Stimulated activated naive CD8-positive, alpha-beta T cell treated with anti-CD3 and anti-CD28 coated beads, Interleukin-15, Interleukin-2, amounts not matched to agents 100 ng/mL and 50 ng/mL, for 24 hours (primary cell): ENCODE data around the gene MYCBPAP.

Experiments used
- H3K27ac Mint-ChIP-seq: one replicate; pipeline ENCODE4 v1.8.0; 2021; ENCODE audit warnings: mild to moderate bottlenecking, mixed read lengths
- H3K27me3 Mint-ChIP-seq: one replicate; pipeline ENCODE4 v1.8.0; 2021; ENCODE audit warnings: mixed read lengths
- H3K36me3 Mint-ChIP-seq: one replicate; pipeline ENCODE4 v1.8.0; 2021; ENCODE audit warnings: low read depth, mixed read lengths
- H3K4me1 Mint-ChIP-seq: one replicate; pipeline ENCODE4 v1.8.0; 2021; ENCODE audit warnings: low read depth, mixed read lengths
- H3K4me3 Mint-ChIP-seq: one replicate; pipeline ENCODE4 v1.8.0; 2021; ENCODE audit warnings: mild to moderate bottlenecking, mixed read lengths
- H3K9me3 Mint-ChIP-seq: one replicate; pipeline ENCODE4 v1.8.0; 2021; ENCODE audit warnings: mixed read lengths

The MYCBPAP gene

GRCh38 chr17:50554201-50554600 lies 46.0 kb downstream of the MYCBPAP start:
- no peaks in the 10 kb centered on the region for H3K9me3 Mint-ChIP-seq
- peaks cover 10% of the 10 kb centered on the region for H3K4me1 Mint-ChIP-seq
- H3K36me3 Mint-ChIP-seq, result no peaks in the 10 kb centered on the region
- H3K27ac Mint-ChIP-seq, result no peak overlapping the region
- peaks cover 18% of the 10 kb centered on the region for H3K27me3 Mint-ChIP-seq
- no peak overlapping the region for H3K4me3 Mint-ChIP-seq

- H3K4me1 Mint-ChIP-seq, result peaks cover 21% of the 10 kb centered on the region
- H3K27me3 Mint-ChIP-seq, result peaks cover 28% of the 10 kb centered on the region
- no peaks in the 10 kb centered on the region for H3K36me3 Mint-ChIP-seq
- H3K27ac Mint-ChIP-seq, result no peak overlapping the region
- no peaks in the 10 kb centered on the region for H3K9me3 Mint-ChIP-seq
- no peak overlapping the region for H3K4me3 Mint-ChIP-seq
Observed at GRCh38 chr17:50556803-50557202, 48.6 kb downstream of the MYCBPAP start.

- no peak overlapping the region for H3K27ac Mint-ChIP-seq
- H3K9me3 Mint-ChIP-seq, result no peaks in the 10 kb centered on the region
- H3K4me1 Mint-ChIP-seq, result peaks cover 27% of the 10 kb centered on the region
- H3K36me3 Mint-ChIP-seq, result no peaks in the 10 kb centered on the region
- H3K27me3 Mint-ChIP-seq, result peaks cover 34% of the 10 kb centered on the region
- no peak overlapping the region for H3K4me3 Mint-ChIP-seq
Observed at GRCh38 chr17:50557630-50558029, 49.4 kb downstream of the MYCBPAP start.

- Mint-ChIP-seq H3K27ac (no peak overlapping the region), H3K9me3 (no peaks in the 10 kb centered on the region), H3K4me3 (no peak overlapping the region), H3K36me3 (no peaks in the 10 kb centered on the region), H3K4me1 (peaks cover 27% of the 10 kb centered on the region), H3K27me3 (peaks cover 37% of the 10 kb centered on the region)
Observed at GRCh38 chr17:50558091-50558490, 49.9 kb downstream of the MYCBPAP start.

GRCh38 chr17:50558581-50558940 lies 50.3 kb downstream of the MYCBPAP start:
- H3K4me3 Mint-ChIP-seq, result no peak overlapping the region
- peaks cover 27% of the 10 kb centered on the region for H3K4me1 Mint-ChIP-seq
- no peaks in the 10 kb centered on the region for H3K9me3 Mint-ChIP-seq
- H3K27me3 Mint-ChIP-seq, result peaks cover 42% of the 10 kb centered on the region
- no peaks in the 10 kb centered on the region for H3K36me3 Mint-ChIP-seq
- no peak overlapping the region for H3K27ac Mint-ChIP-seq

GRCh38 chr17:50558941-50559614 lies 50.8 kb downstream of the MYCBPAP start:
- Mint-ChIP-seq H3K9me3 (no peaks in the 10 kb centered on the region), H3K27ac (no peak overlapping the region), H3K27me3 (peaks cover 46% of the 10 kb centered on the region), H3K4me1 (peaks cover 27% of the 10 kb centered on the region), H3K36me3 (no peaks in the 10 kb centered on the region), H3K4me3 (peak overlapping the region; percentile 17)

- Mint-ChIP-seq H3K4me3 (peak overlapping the region; percentile 68), H3K27ac (no peak overlapping the region), H3K27me3 (peaks cover 50% of the 10 kb centered on the region)
Observed at GRCh38 chr17:50559674-50560184, 51.5 kb downstream of the MYCBPAP start.

GRCh38 chr17:50560185-50560824 lies 52.1 kb downstream of the MYCBPAP start, which contains the start of gene CACNA1G:
TSS of gene CACNA1G (plus strand) at chr17:50560715. CDS start at chr17:50561460, 745 bp downstream.
- H3K9me3 Mint-ChIP-seq, result no peaks in the 10 kb centered on the region
- H3K4me3 Mint-ChIP-seq, result peak within 1 kb of the TSS; percentile 68
- H3K36me3 Mint-ChIP-seq, result no peaks in the 10 kb centered on the region
- H3K4me1 Mint-ChIP-seq, result peaks cover 27% of the 10 kb centered on the region
- no peak within 1 kb of the TSS for H3K27ac Mint-ChIP-seq
- H3K27me3 Mint-ChIP-seq, result peaks cover 55% of the 10 kb centered on the region

More at GRCh38 chr17:50559674-50560184, 51.5 kb downstream of the MYCBPAP start:
- peaks cover 27% of the 10 kb centered on the region for H3K4me1 Mint-ChIP-seq
- H3K9me3 Mint-ChIP-seq, result no peaks in the 10 kb centered on the region
- no peaks in the 10 kb centered on the region for H3K36me3 Mint-ChIP-seq

GRCh38 chr17:50560931-50561745 lies 52.9 kb downstream of the MYCBPAP start:
- H3K4me1 Mint-ChIP-seq, result peaks cover 27% of the 10 kb centered on the region

GRCh38 chr17:50561746-50562141 lies 53.5 kb downstream of the MYCBPAP start:
- Mint-ChIP-seq H3K36me3 (no peaks in the 10 kb centered on the region), H3K9me3 (no peaks in the 10 kb centered on the region), H3K4me3 (no peak overlapping the region), H3K27me3 (peaks cover 69% of the 10 kb centered on the region), H3K27ac (no peak overlapping the region), H3K4me1 (peaks cover 27% of the 10 kb centered on the region)

More at GRCh38 chr17:50560931-50561745, 52.9 kb downstream of the MYCBPAP start:
- H3K27ac Mint-ChIP-seq, result no peak overlapping the region
- no peak overlapping the region for H3K4me3 Mint-ChIP-seq
- no peaks in the 10 kb centered on the region for H3K36me3 Mint-ChIP-seq
- H3K27me3 Mint-ChIP-seq, result peaks cover 63% of the 10 kb centered on the region
- no peaks in the 10 kb centered on the region for H3K9me3 Mint-ChIP-seq

- H3K27ac Mint-ChIP-seq, result no peak overlapping the region
- no peaks in the 10 kb centered on the region for H3K36me3 Mint-ChIP-seq
- peak overlapping the region; percentile 17 for H3K4me3 Mint-ChIP-seq
- peaks cover 70% of the 10 kb centered on the region for H3K27me3 Mint-ChIP-seq
- H3K4me1 Mint-ChIP-seq, result peaks cover 27% of the 10 kb centered on the region
- no peaks in the 10 kb centered on the region for H3K9me3 Mint-ChIP-seq
Observed at GRCh38 chr17:50562242-50563091, 54.2 kb downstream of the MYCBPAP start.

- H3K27me3 Mint-ChIP-seq, result peaks cover 63% of the 10 kb centered on the region
- no peak overlapping the region for H3K4me3 Mint-ChIP-seq
- no peak overlapping the region for H3K27ac Mint-ChIP-seq
- peaks cover 27% of the 10 kb centered on the region for H3K4me1 Mint-ChIP-seq
- H3K36me3 Mint-ChIP-seq, result no peaks in the 10 kb centered on the region
- no peaks in the 10 kb centered on the region for H3K9me3 Mint-ChIP-seq
Observed at GRCh38 chr17:50563092-50563511, 54.9 kb downstream of the MYCBPAP start.

- H3K9me3 Mint-ChIP-seq, result no peaks in the 10 kb centered on the region
- peaks cover 10% of the 10 kb centered on the region for H3K4me1 Mint-ChIP-seq
- no peaks in the 10 kb centered on the region for H3K36me3 Mint-ChIP-seq
- H3K27ac Mint-ChIP-seq, result no peak overlapping the region
- H3K27me3 Mint-ChIP-seq, result peaks cover 50% of the 10 kb centered on the region
- H3K4me3 Mint-ChIP-seq, result no peak overlapping the region
Observed at GRCh38 chr17:50564916-50565315, 56.7 kb downstream of the MYCBPAP start.
